C4-2B (cell line): ENCODE data around the gene CDK18.

Experiments
- H3K27ac ChIP-seq: fragments of 450-650 bp; 2 replicates; pipeline ENCODE4 v1.5.1; 2017
- CTCF ChIP-seq: fragments of 450-650 bp; conservative IDR thresholded peaks from 2 replicates; pipeline ENCODE4 v1.5.1; 2017; ENCODE audit warnings: mild to moderate bottlenecking
- ZFX ChIP-seq: fragments of 450-650 bp; IDR thresholded peaks from 2 replicates; pipeline ENCODE4 v1.6.1; 2017

Gene CDK18

GRCh38 chr1:205536759-205537361, 32.4 kb downstream of the CDK18 start:
- TF ChIP-seq ZFX = no peak
- no peak for TF ChIP-seq CTCF
- no peak overlapping the region for H3K27ac ChIP-seq

- no peak overlapping the region for H3K27ac ChIP-seq
- TF ChIP-seq ZFX (no peak), CTCF (no peak)
Measured at GRCh38 chr1:205537386-205538018, 33.0 kb downstream of the CDK18 start.

- no peak for TF ChIP-seq ZFX
- no peak overlapping the region for H3K27ac ChIP-seq
Measured at GRCh38 chr1:205538235-205538840, 33.9 kb downstream of the CDK18 start.

- TF ChIP-seq ZFX = no peak
- TF ChIP-seq CTCF = no peak
- H3K27ac ChIP-seq = no peak overlapping the region
Measured at GRCh38 chr1:205541161-205541886, 36.9 kb downstream of the CDK18 start.

- TF ChIP-seq CTCF (no peak), ZFX (no peak)
- peak overlapping the region; percentile 74 for H3K27ac ChIP-seq
Measured at GRCh38 chr1:205542367-205542766, 37.9 kb downstream of the CDK18 start.

GRCh38 chr1:205543351-205544301, 39.2 kb downstream of the CDK18 start:
- TF ChIP-seq ZFX (no peak), CTCF (no peak)
- peak overlapping the region; percentile 74 for H3K27ac ChIP-seq
